Stimulated activated CD4-positive, alpha-beta T cell treated with anti-CD3 and anti-CD28 coated beads, Interleukin-1b, Interleukin-23, amount 100 ng/mL, for 4 hours (primary cell): ENCODE measurements around the gene PFDN1.

Source experiments
- DNase-seq, 2 donors: peaks; one replicate each; pipeline ENCODE4 v3.0.0-alpha.2; 2020; ENCODE audit warnings: low read depth in 2 of 2

Gene PFDN1

DNA sequence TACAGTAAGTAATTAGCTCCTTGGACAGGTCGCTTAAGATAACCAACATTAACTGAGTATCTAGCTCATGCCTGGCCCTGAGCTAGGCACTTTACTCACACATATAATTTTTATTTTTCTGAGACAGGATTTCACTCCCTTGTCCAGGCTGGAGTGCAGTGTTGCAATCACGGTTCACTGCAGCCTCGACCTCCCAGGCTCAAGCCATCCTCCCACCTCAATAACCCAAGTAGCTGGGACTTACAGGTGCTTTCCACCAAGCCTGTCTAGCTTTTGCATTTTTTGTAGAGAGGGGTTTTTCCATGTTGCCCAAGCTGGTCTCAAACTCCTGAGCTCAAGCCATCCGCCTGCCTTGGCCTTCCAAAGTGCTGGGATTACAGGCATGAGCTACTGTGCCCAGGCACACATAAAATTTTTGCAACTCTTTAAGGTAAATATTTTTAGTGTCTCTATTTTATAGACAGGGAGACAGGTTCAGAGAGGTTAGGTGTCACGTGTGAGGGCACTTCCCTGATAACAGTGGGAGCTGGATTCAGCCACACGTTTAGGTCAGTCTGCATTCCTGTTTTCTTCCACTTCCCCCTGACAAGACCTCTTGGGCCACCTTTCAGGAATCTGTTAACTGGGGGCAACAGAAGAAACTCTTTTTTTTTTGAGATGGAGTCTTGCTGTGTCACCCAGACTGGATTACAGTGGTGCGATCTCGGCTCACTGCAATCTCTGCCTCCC is 25.3 kb upstream of the PFDN1 start:
- no peak for DNase-seq

GRCh38 chr5:140327589-140327988 is 24.7 kb upstream of the PFDN1 start:
- DNase-seq: no peak

- DNase-seq: no peak
Measured at GRCh38 chr5:140325486-140325885, 22.6 kb upstream of the PFDN1 start.

GRCh38 chr5:140324617-140325241 is 21.8 kb upstream of the PFDN1 start:
- no peak for DNase-seq

DNA sequence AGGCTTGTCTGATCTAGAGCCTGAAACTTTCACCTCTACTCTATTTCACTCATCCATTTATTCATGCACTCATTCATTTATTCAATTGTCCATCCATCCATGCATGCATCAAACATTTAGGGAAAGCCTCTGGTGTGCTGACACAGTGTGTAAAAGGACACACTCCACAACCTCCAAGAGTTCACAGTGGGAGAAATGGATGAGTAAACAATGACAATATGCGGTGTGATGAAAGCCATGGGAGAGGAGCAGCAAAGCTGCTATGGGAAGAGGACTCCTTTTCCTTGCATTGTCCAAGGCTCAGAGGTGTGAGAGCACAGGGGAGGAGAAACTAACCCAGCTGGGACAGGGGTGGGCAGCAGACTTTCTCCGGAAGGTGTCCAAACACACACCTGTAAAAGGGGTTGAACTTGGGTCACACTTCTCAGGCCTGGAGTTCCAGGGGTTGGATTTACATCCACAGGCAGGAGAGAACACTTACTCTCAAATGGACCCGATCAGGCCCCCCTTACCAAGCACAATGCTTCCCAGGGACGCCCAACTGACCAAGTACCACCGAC is 21.2 kb upstream of the PFDN1 start:
- DNase-seq: no peak

DNA sequence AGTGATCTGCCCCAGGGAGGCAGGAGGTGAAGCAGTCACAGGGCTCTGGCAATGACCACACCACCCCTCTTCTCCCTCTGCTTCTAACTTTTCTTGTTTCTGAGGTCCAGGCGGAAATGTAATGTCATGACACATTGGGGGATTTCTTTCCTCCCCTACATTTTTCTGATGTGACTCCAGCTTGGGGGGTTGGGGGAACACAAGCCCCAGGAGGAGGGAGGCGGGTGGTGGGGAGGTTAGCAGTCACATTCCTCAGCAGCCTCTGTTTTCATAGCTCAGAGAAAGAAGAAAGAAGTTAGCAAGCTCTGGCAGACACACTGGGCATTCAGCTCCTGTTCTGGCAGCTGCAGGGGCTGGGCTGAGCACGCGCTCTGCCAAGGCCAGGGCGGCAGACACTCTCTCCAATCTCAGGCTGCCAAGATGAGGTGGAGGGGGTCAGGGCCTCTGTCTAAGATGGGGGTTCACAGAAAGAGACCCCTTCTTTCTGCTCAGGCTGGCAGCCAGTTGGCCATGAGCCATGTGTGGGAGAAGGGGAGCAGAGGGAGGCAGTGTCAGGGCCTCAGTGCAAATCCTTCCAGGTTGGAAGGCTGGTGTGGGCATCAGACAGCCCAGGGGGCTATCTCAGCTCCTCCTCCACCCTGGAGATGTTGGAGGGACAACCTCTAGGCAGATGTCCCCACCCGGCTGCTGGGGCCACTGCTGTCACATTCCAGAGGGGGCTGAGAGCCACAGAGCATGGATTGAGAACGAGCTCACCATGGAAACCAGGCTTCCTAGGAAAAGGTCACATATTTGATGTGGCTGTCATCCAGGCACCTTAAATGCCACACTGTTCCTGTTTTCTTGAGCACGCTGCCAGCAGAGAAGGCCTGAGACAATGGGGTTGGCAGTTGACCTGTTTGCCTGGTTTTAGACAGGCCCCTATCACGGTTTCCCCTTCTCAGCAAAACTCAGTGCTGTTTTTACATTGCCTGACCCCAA is 20.1 kb upstream of the PFDN1 start:
- no peak for DNase-seq

- DNase-seq: no peak
Measured at GRCh38 chr5:140321796-140322195, 18.9 kb upstream of the PFDN1 start.

DNA sequence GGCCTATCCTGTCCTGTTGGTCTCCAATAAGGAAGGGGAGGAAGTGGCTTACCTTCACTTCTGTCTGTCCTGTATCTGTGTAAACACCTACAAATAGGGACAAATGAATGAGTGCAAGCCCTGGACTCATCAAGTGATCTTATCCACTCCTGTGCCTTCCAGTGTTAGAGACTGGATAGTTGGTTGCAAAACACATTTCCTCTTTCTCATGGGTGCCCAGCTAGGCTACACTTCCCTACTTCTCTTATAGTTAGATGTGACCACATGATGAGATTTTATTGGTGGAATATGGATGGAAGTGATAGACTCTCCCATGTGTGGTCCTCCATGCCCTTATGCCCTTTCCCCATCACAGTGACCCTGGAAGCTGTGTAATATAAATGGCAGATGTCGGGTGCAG is 16.9 kb upstream of the PFDN1 start:
- DNase-seq: no peak

DNA sequence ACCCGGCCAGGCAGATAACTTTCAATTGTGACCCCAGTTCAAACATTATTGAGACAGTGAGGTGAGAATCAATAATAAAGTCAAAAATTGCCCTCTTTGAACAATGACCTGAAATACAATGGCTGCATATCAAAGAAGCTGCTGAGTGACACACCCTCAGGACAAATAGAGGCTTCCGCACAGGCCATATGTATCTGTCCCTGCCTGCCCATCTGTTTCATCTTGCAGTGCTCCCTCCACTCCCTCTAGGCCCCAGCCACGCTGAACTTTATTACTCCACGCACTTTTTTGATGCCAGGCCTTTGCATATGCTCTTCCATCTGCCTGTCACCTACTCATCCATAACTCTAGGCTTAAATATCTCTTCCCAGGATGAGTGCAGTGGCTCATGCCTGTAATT is 15.9 kb upstream of the PFDN1 start:
- DNase-seq: no peak

DNA sequence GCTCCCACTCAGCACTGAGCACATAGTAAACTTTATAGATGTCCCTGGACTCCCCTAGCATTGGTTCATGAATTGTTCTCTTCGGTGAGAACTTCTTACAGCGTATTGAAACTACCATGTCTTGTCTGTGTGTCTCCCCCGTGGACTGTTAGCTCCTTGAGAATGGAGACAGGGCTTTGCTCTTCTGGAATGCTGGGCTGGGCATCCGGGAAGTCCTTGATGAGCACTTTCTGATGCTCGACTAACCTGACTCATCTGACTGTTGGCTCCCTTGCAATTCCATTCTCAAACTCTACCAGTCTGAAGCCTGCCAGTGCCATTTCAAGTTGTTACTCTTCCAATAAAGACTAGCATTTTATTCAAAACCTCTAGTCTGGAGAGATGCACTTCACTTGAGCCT is 15.0 kb upstream of the PFDN1 start:
- no peak for DNase-seq

DNA sequence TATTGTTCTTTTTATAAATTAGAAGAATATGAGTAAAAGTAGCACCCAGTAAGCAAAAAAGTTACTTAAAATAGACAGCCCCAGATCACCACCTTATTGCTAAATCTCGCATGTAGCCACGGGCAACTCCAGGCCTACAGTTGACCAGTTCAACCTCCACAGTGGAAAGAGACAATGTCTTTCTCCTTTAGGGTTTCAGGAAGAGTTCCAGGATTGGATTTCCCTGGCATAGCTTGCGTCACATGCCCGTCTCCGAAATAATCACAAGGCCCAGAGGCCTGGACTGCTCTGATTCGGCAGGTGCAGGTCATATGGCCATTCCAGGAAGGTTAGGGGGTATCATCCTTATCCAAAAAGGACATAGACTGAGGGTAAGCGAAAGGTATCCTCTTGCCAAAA is 9.9 kb upstream of the PFDN1 start:
- no peak for DNase-seq

- no peak for DNase-seq
Measured at GRCh38 chr5:140312067-140312790, 9.3 kb upstream of the PFDN1 start.

DNA sequence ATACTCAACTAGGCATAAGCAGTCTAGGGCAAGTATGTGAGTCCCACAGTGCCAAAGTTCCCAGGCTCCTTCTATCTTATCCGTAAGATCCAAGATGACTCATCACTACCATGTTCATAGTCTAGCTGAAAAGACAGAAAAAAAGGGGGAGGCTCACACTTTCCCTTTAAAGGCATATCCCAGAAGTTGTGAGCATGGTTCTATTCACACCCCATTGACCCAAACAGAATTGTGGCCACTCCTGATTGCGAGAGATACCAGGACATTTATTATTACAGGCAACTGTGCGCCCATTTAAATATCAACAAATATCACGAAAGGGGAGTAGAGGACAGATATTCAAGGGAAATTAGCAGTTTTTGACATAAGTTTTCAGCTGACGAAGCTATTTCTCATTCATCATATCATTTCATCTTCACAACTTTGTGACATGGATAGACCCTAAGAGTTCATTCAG is 8.1 kb upstream of the PFDN1 start:
- no peak for DNase-seq

GRCh38 chr5:140310434-140310833 is 7.5 kb upstream of the PFDN1 start:
- DNase-seq: no peak

GRCh38 chr5:140309706-140310249 is 6.9 kb upstream of the PFDN1 start:
- DNase-seq: no peak

- no peak for DNase-seq
Measured at GRCh38 chr5:140305471-140305870, 2.6 kb upstream of the PFDN1 start.

GRCh38 chr5:140303966-140304365 is 1.1 kb upstream of the PFDN1 start:
- DNase-seq: no peak

DNA sequence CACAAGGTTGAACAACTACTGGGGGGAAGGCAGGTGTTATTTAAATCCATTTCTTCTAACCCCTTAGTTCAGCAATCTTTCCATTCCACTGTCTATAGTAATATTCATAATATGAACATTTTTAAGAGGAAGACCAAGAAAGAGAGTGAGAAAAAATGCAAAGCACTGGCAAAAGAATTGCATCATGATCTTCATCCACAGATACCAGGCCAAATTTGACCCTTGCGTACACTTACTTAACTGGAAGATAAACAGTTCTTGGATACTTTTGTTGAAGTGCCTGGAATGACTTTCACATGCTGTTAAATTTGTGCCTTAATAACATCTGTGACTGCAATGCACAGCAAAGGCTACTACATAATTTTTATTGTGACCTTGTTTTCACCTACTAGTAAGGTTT is 1.8 kb downstream of the PFDN1 start:
- DNase-seq: no peak

DNA sequence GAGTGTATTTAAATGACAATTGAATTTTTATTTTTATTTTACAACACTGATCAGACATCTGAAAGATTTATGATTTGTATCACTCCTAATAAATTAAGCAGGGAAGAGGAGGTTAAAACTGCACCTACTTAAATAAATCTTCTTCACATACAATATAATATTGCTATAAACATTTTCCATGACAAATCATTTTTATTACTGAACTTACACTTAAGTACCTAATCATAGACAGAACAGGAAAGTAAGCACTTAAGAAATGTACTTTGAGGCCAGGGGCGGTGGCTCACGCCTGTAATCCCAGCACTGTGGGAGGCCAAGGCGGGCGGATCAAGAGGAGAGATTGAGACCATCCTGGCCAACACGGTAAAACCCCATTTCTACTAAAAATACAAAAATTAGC is 3.8 kb downstream of the PFDN1 start:
- no peak for DNase-seq

DNA sequence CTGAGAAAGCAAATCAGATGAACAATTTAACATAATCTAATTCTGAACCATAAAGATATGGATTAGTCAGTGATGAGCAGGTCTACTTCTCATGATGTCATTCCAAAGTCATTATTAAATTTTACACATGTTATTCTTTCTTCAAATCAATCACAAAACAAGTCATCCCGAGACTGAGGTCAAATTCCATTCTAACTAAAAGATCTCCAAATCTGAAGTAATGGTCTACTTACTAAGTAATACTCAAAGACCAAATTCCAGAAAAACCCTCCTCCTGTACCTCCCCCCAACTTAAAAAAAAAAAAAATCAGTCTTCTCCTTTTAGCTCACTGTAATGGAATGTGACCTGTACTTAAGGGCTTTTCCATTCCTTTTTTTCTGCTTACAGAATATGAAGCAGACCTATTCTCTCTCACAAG is 4.7 kb downstream of the PFDN1 start:
- DNase-seq: no peak

DNA sequence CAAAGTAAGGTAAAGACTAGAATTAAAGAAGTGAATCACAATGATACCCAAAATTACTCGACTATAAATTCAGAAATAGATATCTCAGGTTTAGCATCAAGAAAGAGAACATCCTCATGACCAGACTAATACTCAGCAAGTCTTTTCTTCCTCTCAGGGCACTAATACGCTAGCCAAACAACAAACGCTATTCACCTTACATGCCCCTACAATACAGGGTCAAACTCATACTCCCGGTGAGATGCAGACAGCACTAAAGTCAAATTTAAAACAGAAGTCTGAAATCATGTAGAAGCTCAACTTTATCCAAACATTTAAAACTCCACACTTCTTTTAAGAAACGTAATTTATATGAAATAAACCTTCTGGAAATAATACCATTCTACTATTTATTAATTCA is 5.6 kb downstream of the PFDN1 start:
- DNase-seq: no peak
